Right atrium auricular region (tissue), 2 donors: ENCODE measurements around the gene CACNA2D4. TPM values are rescaled to one million over a fixed set of nuclear protein-coding genes. Genes with fewer than 3 reads are reported as not detected.

Experiments
- DNase-seq: peaks from one replicate; pipeline ENCODE4 v3.0.0-alpha.2; 2019; ENCODE audit warnings: low spot score
- H3K27ac ChIP-seq, 2 donors: fragments of 200-600 bp; sonication (generic); 1 replicate in 1 of 2; 2 replicates in 1 of 2; pipeline ENCODE4 v1.5.1; 2016 to 2019
- H3K27me3 ChIP-seq, 2 donors: fragments of 200-600 bp; sonication (generic); one replicate each; pipeline versions ENCODE4 v1.5.1 to v1.6.0; 2017 to 2019
- H3K36me3 ChIP-seq: fragments of 200-600 bp; sonication (generic); one replicate; pipeline ENCODE4 v1.5.1; 2016
- H3K4me1 ChIP-seq, 2 donors: fragments of 200-600 bp; sonication (generic); one replicate each; pipeline versions ENCODE4 v1.5.1 to v1.6.0; 2017 to 2019
- H3K4me3 ChIP-seq, 2 donors: fragments of 200-600 bp; sonication (generic); 1 replicate in 1 of 2; 2 replicates in 1 of 2; pipeline ENCODE4 v1.5.1; 2017 to 2019; ENCODE audit warnings: mild to moderate bottlenecking in 1 of 2, moderate library complexity in 1 of 2
- H3K9me3 ChIP-seq, 2 donors: fragments of 200-600 bp; sonication (generic); one replicate each; pipeline ENCODE4 v1.5.1; 2019
- total RNA-seq, 2 donors: library from RNA; depleted of rRNA; stranded (reverse); fragments of >200 nt; gene quantifications; one replicate each; pipeline ENCODE4 v1.1.0, GENCODE V29; 2016
- TF ChIP-seq, protein P1 (sequence below), 2 donors: fragments of 200-600 bp; sonication (generic); IDR thresholded peaks; one replicate each; pipeline ENCODE4 v1.5.1; 2019; ENCODE audit warnings: antibody characterized with exemption in 2 of 2

CACNA2D4 gene
- total RNA-seq, 2 donors from 2014 or later, result 1.6 to 4.1 TPM

DNA sequence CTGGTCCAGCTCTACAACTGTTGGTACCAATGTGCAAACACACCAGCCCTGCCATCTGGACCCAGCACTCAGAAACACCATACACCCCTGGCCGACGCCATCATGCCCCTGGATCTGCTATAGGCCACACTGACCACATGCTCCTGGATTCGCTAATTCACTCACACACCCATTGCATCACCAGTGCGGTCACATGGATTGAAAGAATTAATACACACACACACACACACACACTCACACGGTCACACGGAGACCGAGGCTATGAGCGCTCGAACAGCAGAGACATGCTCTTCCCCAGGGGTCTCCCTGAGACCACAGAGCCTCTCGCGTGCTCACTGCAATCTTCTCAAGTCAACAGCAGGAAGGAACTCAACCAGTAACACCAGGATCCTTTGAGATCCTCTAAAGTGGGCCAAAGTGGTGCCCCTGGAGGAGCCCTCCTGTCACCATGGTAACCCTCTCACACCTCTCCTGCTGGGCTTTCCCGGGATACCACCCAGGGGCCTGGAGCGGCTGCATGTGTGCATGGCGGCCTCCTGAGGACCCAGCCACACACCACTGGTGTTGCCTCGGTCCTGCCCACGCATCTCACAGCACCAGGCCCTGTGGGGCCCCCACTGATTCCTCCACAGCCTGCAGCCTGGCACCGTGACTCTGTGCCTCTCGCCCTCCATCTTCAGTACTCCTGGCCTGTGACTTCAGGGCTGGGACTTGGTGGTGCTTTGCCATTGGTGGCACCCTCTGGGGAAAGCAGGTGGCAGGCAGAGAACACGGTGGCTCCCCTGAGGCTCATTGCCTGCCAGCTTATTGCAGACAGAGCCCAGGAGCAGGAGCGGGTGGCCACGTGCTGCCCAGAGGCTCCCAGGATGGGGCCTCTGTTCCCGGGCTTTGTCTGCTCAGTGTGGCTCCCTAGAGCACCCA is 83.0 kb downstream of the CACNA2D4 start:
- Histone ChIP-seq H3K4me1 (peaks cover 0 to 3% of the 10 kb centered on the region in 2 donors), H3K36me3 (no peaks in the 10 kb centered on the region), H3K4me3 (no peak overlapping the region), H3K9me3 (no peaks in the 10 kb centered on the region), H3K27me3 (no peaks in the 10 kb centered on the region), H3K27ac (no peak overlapping the region)
- TF ChIP-seq, protein P1, sequence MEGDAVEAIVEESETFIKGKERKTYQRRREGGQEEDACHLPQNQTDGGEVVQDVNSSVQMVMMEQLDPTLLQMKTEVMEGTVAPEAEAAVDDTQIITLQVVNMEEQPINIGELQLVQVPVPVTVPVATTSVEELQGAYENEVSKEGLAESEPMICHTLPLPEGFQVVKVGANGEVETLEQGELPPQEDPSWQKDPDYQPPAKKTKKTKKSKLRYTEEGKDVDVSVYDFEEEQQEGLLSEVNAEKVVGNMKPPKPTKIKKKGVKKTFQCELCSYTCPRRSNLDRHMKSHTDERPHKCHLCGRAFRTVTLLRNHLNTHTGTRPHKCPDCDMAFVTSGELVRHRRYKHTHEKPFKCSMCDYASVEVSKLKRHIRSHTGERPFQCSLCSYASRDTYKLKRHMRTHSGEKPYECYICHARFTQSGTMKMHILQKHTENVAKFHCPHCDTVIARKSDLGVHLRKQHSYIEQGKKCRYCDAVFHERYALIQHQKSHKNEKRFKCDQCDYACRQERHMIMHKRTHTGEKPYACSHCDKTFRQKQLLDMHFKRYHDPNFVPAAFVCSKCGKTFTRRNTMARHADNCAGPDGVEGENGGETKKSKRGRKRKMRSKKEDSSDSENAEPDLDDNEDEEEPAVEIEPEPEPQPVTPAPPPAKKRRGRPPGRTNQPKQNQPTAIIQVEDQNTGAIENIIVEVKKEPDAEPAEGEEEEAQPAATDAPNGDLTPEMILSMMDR (IDR thresholded peaks at IDR 0.05), result no peak
- no peak for DNase-seq

DNA sequence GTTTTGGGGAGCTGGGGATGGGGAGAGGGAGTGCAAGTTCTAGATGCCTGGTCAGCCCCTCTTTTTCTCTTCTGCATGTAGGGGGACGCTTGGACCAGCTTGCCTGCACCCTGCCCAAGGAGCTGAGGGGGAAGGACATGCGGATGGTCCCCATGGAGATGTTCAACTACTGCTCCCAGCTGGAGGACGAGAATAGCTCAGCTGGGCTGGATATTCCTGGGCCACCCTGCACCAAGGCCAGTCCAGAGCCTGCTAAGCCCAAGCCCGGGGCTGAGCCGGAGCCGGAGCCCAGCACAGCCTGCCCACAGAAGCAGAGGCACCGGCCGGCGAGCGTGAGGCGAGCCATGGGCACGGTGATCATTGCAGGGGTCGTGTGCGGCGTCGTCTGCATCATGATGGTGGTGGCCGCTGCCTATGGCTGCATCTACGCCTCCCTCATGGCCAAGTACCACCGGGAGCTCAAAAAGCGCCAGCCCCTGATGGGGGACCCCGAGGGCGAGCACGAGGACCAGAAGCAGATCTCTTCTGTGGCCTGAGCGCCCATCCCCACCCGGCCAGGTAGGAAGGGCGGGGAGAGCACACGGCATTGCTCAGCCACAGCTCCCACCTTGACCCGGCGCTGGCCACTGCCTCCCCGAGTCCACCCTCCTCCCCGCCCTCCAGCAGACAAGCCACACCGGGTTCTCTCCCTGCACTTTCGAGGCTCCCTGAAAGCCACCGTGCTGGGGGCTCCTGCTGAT is 84.1 kb downstream of the CACNA2D4 start:
- Histone ChIP-seq H3K27ac (no peak overlapping the region), H3K36me3 (no peaks in the 10 kb centered on the region), H3K27me3 (no peaks in the 10 kb centered on the region), H3K9me3 (no peaks in the 10 kb centered on the region), H3K4me3 (no peak overlapping the region), H3K4me1 (peaks cover 0 to 3% of the 10 kb centered on the region in 2 donors)
- TF ChIP-seq, protein P1 (IDR thresholded peaks at IDR 0.05), result no peak
- no peak for DNase-seq

DNA sequence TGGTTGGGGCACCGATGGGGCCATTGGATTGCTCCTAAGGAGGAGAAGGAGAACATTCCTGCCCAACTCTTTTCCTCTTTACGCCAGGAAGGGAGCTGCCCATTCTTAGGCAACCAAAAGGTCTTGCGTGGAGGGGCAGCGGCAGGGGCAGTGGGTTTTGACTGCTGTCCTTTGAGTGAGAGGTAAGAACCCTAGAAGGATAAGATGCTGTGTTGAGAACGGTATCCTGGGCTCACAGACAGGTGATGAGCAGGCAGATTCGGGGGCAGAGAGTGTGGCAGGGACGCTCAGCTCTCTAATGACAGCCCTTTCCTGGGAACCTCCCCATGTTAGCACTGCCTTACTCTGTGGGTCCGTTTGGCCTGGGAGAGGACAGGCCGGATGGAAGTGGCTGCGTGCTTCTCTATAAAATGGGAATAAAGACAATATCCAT is 84.8 kb downstream of the CACNA2D4 start:
- H3K9me3 ChIP-seq, result no peaks in the 10 kb centered on the region
- no peaks in the 10 kb centered on the region for H3K36me3 ChIP-seq
- no peak overlapping the region for H3K4me3 ChIP-seq
- TF ChIP-seq, protein P1 (IDR thresholded peaks at IDR 0.05), result no peak
- H3K27ac ChIP-seq, result no peak overlapping the region
- H3K4me1 ChIP-seq, result peaks cover 0 to 3% of the 10 kb centered on the region in 2 donors
- no peak for DNase-seq
- no peaks in the 10 kb centered on the region for H3K27me3 ChIP-seq

- H3K4me1 ChIP-seq, result peaks cover 0 to 3% of the 10 kb centered on the region in 2 donors
- H3K27ac ChIP-seq, result no peak overlapping the region
- no peak for DNase-seq
- H3K36me3 ChIP-seq, result no peaks in the 10 kb centered on the region
- H3K9me3 ChIP-seq, result no peaks in the 10 kb centered on the region
- TF ChIP-seq, protein P1 (IDR thresholded peaks at IDR 0.05), result no peak
- H3K4me3 ChIP-seq, result no peak overlapping the region
- H3K27me3 ChIP-seq, result no peaks in the 10 kb centered on the region
Measured at GRCh38 chr12:1832801-1833595, 85.5 kb downstream of the CACNA2D4 start.
